Superior temporal gyrus (tissue), 1 donor: ENCODE measurements around the gene CDH4.
A peak's percentile ranks its signal among the peaks of the same experiment; 100 is the strongest.

Experiments used
- DNase-seq: peaks from one replicate; pipeline ENCODE4 v3.0.0-alpha.2; 2016; ENCODE audit errors: extremely low spot score

Gene CDH4

DNA sequence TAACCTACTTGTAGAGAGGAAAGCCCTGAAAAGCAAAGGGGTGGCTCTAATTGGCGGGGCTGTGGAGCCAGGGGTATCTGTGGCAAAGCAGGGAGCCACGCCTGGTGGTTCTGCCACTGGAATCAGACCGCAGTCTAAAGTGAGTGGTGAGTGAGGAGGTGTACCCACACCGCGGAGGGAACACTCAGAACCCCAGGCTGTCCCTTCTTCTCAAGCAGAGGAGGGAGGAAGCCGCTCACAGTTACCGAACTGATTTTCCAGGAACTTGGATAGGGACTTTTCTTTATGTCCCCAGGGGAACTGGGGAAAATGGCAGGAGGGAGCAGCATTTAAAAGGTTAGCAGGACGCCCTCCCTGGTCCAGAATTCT, 526.4 kb downstream of the CDH4 start:
- no peak for DNase-seq

DNA sequence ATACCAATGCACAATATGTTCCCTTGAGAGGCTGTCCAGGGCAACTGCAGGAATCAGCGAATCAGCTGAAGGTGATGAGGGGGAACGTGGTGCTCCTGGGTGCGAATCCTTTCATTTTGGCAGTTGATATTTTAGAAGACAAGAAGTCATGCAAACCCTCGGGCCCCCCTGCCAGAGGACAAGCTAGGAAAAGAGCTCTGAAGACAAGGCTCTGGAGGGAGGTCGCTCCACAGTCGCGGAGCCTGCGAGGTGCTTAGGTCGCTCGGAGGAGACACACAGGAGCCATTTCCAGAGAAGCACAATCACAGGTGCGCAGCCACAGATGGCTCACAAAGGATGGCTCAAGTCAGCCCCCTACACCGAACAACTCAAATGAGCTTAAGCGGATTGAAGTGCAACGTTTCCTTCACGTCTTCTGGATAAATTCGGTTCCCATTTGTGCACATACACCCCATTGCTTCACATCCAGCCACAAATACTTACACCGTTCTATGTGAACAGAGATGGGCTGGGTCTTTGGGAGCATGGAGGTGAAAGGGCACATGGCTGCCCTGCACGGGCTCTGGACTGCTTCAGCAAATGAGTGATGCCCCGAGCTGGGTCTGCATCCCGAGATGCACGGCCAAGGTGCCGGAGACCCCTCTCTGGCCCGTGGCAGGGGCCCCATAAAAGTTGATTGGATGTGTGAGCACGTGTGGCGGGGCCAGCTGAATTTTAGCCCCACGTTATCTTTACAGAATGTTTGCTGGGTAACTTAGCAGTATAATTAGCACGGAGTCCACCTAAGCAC, 527.3 kb downstream of the CDH4 start:
- DNase-seq = no peak

GRCh38 chr20:61780066-61780465, 528.0 kb downstream of the CDH4 start:
- no peak for DNase-seq

GRCh38 chr20:61784801-61785566, 532.9 kb downstream of the CDH4 start:
- DNase-seq = no peak

DNA sequence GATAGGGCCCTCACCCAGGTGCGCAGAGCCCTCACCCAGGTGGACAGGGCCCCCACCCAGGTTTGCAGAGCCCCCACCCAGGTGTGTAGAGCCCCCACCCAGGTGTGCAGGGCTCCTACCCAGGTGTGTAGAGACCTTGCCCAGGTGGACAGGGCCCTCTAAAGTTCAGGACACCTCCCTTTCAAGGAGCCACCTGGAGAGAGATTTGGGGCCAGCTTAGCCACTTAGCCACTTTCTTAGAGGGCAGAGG, 533.4 kb downstream of the CDH4 start:
- no peak for DNase-seq

- DNase-seq = peak; percentile 35
Observed at GRCh38 chr20:61786230-61786629, 534.2 kb downstream of the CDH4 start.

DNA sequence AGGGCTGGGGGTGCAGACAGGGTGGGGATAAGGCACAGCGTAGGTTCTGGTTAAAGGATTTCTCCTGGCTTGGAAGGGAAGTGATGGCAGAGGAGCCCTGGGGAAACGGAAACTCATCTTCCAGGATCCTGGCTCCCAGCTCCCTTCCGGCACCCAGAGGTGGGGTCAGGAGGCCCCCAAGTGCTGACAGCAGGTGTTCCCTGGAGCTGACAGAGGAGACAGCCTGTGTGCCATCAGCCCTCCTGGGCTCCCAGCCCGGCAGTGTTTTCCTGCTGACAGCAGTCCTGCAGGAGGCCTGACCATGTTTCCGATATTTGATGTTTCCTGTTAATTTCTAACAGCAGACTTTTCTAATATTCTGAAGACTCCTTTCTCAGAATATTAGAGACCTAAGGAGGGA, 536.3 kb downstream of the CDH4 start:
- no peak for DNase-seq

GRCh38 chr20:61789329-61789728, 537.3 kb downstream of the CDH4 start:
- DNase-seq = no peak

DNA sequence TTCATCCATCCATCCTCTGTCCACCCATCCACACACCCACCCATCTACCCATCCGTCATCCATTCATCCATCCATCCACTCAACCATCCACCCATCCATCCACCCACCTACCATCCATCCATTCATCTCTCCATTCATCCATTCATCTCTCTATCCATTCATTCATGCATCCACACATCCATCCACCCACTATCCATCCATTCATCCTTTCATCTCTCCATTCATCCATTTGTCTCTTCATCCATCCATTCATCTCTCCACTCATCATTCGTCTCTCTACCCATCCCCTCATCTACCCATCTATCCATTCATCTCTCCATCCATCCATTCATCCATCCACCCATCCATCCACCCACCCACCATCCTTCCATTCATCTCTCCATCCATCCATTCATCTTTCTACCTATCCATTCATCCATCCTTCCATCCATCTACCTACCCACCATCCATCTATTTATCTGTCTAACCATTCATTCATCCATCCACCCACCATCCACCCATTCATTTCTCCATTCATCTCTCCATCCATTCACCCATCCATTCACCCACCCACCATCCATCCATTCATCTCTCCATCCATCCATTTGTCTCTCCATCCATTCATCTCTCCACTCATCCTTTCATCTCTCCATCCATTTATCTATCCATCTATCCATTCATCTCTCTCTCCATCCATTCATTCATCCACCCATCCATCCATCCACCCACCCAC, 538.2 kb downstream of the CDH4 start:
- DNase-seq = no peak

DNA sequence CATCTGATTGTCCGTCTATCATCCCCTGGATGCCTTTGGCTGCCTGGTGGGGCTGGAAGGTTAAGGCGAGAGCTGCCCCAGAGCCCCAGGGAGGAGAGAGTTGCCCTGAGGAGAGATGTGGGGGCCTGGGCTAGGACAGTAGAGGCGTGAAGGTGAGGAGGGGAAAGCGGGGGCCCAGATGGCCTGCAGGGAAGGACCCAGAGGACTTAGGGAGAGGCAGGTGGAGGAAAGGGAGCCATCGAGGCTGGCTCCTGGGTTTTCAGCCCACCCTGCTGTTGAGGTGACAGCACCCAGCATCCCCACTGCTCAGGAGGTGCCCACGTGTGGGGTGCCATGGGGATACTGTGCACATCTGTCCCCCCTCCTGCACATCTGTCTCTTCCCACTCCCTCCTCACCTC, 539.9 kb downstream of the CDH4 start:
- no peak for DNase-seq

DNA sequence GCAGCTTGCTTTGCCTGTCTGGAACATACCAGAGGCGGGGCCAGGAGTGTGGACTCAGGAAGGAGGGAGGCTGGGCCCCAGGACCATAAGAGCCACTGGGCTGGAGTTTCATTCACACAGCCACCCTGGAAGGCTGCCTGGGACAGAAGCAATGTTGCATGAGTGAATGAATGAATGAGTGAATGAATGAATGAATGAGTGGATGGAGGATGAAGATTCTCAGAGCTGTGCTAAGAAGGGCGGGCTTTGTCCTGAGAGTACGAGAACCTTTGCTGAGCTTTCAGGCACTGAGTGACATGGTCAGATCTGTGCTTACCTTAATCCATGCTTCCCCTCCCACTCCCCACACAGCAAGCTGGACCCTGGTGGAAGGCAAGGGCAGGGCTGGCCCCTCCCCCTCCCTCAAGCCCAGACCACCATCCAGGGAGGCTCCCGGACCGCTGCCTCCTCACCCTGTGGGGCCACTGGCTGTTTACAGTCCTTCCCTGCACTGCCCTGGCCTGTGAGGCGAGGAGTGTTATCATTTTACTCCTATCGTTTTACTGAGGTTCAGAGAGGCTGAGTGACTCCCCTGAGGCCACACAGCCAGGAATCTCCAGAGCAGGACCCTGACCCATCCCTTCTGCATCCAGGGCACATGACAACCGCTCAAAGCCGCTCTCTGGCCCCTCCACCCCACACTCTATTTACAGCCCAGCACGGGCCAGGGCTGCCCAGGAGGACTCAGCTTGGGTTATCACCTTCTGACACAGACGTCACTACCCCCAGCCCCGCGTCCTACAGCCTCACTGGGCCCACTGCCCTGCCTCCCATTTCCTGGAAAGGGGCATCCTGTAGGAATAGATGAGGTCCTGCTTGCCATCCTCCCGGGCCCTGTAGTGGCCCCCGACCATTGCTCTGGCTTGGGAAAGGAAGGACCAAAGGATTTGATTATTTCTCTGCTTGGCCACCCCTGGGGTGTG, 543.9 kb downstream of the CDH4 start:
- no peak for DNase-seq

DNA sequence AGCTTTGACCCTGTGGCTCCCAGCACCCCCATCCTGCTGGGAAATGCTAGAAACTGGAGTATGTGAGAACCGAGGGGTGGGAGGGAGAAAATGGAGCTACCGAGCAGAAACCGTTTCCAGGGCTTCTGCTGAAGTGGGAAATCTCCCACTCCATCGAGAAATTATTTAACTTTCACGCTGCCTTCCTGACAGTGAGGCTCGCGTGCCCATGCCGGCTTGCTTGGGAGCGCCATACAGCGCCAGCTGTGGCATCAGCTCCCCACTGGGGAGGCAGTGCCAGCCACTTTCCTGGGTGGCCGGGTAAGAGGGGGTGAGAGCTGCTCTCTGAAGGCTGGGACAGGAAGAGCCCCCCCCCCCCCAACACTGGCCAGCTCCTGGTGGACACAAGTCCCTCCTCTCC, 544.7 kb downstream of the CDH4 start:
- no peak for DNase-seq

DNA sequence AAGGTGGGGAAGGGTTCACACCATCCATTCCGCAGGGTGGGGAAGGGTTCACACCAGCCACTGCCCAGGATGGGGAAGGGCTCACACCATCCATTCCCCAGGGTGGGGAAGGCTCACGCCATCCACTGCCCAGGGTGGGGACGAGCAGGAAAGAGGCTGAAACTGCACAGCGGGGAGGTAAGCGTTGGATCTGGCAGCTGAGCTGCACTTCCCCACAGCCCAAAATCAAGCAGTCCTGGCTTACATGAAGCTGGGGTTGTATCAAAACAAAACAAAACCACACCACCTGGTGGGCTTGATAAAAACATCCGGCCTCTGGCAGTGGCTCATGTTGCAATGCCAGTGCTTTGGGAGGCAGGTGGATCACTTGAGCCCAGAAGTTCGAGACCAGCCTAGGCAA, 545.1 kb downstream of the CDH4 start:
- DNase-seq = no peak

- DNase-seq = no peak
Observed at GRCh38 chr20:61797971-61798411, 545.9 kb downstream of the CDH4 start.

GRCh38 chr20:61798632-61799031, 546.6 kb downstream of the CDH4 start:
- DNase-seq = no peak

DNA sequence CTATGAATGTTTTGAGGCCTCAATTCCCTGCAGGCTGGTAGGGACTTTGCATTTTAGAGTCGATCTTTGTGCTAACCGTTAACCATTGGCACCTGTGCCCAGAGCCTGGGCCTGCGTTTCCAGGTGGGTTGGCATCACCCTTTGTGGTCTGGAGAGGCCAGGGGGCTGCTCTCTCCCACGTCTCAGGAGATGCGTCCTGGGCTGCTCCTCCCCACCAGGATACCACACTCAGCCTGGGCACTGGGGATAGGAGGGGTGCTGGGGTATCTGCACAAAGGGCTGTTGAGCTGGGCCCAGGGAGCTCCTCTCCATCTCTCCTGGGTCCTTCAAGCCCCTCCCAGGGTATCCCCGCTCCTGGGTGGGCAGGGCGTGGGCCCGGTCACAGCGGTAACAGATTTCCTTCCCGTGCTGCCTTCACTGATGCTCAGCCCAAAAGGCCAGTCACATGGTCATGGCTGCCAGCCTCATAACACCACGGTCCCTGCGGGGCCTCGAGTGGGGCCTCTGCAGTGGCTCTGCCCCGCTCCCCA, 547.4 kb downstream of the CDH4 start:
- DNase-seq = no peak

DNA sequence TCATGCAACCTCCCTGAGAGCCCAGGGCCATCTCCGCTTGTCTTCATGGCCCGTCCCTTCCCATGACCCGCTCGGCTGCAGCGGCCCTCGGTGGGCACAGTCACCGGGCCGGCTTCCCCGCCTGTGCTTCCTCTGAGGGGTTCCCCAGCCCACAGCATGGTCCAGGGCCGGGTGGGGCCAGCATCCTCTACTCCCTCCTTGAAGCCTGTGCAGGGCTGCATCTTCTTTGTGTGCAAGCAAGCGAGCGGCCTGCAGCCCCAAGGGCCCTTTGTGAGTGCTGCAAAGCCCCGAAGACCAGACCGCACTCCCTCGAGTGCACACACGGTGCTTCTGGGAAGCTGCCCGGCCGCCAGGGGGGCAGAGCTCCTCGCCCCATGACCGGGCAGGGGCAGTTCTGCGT, 547.9 kb downstream of the CDH4 start:
- DNase-seq = no peak

DNA sequence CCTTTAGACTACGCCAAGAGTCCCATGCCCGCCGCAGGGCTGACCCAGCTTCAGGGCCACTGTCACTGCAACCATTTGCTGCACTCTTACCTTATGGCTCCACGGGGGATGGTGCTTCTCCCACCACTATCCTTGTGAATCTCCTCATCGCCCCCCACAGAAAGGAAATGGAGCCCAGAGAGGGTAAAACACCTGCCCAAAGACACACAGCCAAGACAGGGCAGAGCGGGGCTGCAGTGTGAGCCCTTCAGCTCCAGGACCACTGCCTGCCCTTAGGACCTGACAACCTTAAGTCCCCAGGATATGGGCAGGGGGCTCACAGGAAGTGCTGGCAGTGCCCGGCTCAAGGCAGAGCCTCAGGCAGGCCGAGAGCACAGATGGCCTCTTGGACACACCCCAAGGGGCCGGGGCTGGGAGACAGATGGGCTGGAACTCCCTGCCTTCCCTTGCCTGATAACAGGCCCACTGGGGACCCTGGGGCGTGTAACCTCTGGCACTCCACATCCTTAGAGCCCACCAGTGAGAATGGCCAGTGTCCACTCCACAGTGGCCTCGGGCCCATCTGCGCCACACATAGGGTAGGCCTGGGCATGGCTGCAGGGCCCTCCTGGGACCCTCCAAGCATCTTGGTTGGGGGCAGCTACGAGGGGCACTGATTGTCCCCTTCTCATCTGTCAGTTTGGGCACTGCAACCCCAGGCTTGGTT, 548.5 kb downstream of the CDH4 start:
- DNase-seq = no peak

DNA sequence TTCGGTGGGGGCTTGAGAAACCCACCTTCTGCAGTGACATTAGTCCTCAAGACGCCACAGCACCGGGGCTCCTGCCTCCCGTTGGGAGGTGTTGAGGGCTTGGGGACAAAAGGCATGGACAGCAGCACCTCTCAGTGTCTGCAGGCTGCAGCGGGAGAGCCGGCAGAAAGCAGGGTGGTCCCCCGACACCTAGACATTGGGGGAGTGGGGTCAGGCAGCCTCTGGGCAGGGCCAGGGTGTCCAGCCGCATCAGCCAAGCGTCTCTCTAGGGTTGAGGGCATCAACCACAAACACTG, 549.0 kb downstream of the CDH4 start:
- no peak for DNase-seq

- no peak for DNase-seq
Observed at GRCh38 chr20:61801428-61801827, 549.4 kb downstream of the CDH4 start.

DNA sequence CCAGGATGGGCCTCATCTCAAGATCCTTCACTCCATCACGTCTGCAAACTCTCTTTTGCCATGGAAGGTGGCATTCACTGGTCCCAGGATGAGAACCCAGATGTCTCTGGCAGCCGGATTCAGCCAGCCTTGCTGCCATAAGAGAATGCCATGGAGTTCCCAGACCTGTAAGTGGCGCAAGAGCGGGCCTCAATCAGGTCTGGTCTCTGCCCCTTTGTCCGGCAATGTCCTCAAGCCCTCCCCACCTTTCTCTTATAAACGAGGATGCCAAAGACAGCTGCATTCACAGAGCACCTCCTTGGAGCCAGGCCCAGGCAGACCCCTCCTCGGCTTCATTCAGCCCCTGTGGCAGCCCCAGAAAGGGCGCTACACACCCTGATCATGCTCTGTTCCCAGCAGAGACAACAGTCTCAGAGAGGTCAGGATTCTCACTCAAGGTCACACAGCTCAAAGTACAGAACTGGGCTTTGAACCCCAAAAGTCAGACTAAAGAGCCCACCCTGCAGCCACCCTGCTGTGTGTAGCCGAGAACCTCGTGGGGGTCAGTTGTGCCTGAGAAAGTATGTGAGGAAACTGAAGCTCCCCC, 549.9 kb downstream of the CDH4 start:
- DNase-seq = no peak
